Muscle layer of duodenum (tissue), 2 donors: ENCODE measurements around the gene MBLAC1.

Experiments used
- H3K27ac ChIP-seq: one replicate; pipeline ENCODE4 v1.7.0; 2013; ENCODE audit warnings: mild to moderate bottlenecking, low read length
- H3K27me3 ChIP-seq: one replicate; pipeline ENCODE4 v1.7.0; 2013; ENCODE audit warnings: low read depth, mild to moderate bottlenecking, control low read depth, low read length
- H3K36me3 ChIP-seq, 2 donors: one replicate each; pipeline ENCODE4 v1.7.0; 2013; ENCODE audit warnings: low read length in 2 of 2, control low read depth in 1 of 2, mild to moderate bottlenecking in 1 of 2; ENCODE audit not compliant: insufficient read depth in 2 of 2, control insufficient read depth in 1 of 2
- H3K4me1 ChIP-seq, 2 donors: one replicate each; pipeline ENCODE4 v1.7.0; 2013; ENCODE audit warnings: low read length in 2 of 2, mild to moderate bottlenecking in 2 of 2, control low read depth in 1 of 2, moderate library complexity in 1 of 2; ENCODE audit not compliant: insufficient read depth in 2 of 2, control insufficient read depth in 1 of 2
- H3K4me3 ChIP-seq, 2 donors: one replicate each; pipeline ENCODE4 v1.7.0; 2013; ENCODE audit warnings: low read length in 2 of 2, low read depth in 1 of 2, mild to moderate bottlenecking in 1 of 2
- H3K9me3 ChIP-seq, 2 donors: one replicate each; pipeline ENCODE4 v1.7.0; 2013; ENCODE audit warnings: low read length in 2 of 2, control low read depth in 1 of 2, mild to moderate bottlenecking in 1 of 2; ENCODE audit not compliant: control insufficient read depth in 1 of 2
- donor health status: healthy.

MBLAC1 gene

GRCh38 chr7:100088621-100089457 lies 37.9 kb upstream of the MBLAC1 start, which contains the start of gene COPS6:
Gene COPS6, plus strand, starts transcription at chr7:100088969. Its CDS starts 22 bp downstream, at chr7:100088991.
- H3K27ac ChIP-seq: peak within 1 kb of the TSS; percentile 84
- H3K27me3 ChIP-seq: no peaks in the 10 kb centered on the region
- peak within 1 kb of the TSS; percentile 86 to 88 for H3K4me3 ChIP-seq
- no peaks in the 10 kb centered on the region for H3K9me3 ChIP-seq
- H3K4me1 ChIP-seq: peaks cover 5 to 21% of the 10 kb centered on the region in 2 donors
- peaks cover 30 to 35% of the 10 kb centered on the region in 2 donors for H3K36me3 ChIP-seq

GRCh38 chr7:100089458-100090196 lies 37.1 kb upstream of the MBLAC1 start:
- peaks cover 5 to 27% of the 10 kb centered on the region in 2 donors for H3K4me1 ChIP-seq
- no peaks in the 10 kb centered on the region for H3K9me3 ChIP-seq
- peak overlapping the region; percentile 2 for H3K27ac ChIP-seq
- peaks cover 36 to 43% of the 10 kb centered on the region in 2 donors for H3K36me3 ChIP-seq
- no peaks in the 10 kb centered on the region for H3K27me3 ChIP-seq
- peak overlapping the region; percentile 86 to 88 for H3K4me3 ChIP-seq

GRCh38 chr7:100090527-100091410 lies 36.0 kb upstream of the MBLAC1 start:
- peaks cover 5 to 27% of the 10 kb centered on the region in 2 donors for H3K4me1 ChIP-seq
- no peaks in the 10 kb centered on the region for H3K27me3 ChIP-seq
- no peak overlapping the region for H3K27ac ChIP-seq
- peaks cover 39 to 54% of the 10 kb centered on the region in 2 donors for H3K36me3 ChIP-seq
- H3K9me3 ChIP-seq: no peaks in the 10 kb centered on the region
- no peak overlapping the region for H3K4me3 ChIP-seq

GRCh38 chr7:100091411-100092181 lies 35.2 kb upstream of the MBLAC1 start:
- Histone ChIP-seq H3K27ac (no peak overlapping the region), H3K27me3 (no peaks in the 10 kb centered on the region), H3K4me1 (peaks cover 5 to 27% of the 10 kb centered on the region in 2 donors), H3K36me3 (peaks cover 46 to 62% of the 10 kb centered on the region in 2 donors), H3K9me3 (no peaks in the 10 kb centered on the region), H3K4me3 (no peak overlapping the region)

GRCh38 chr7:100093054-100093453 lies 33.7 kb upstream of the MBLAC1 start:
- Histone ChIP-seq H3K9me3 (no peaks in the 10 kb centered on the region), H3K4me3 (no peak overlapping the region), H3K36me3 (peaks cover 56 to 75% of the 10 kb centered on the region in 2 donors), H3K27me3 (no peaks in the 10 kb centered on the region), H3K4me1 (peaks cover 5 to 24% of the 10 kb centered on the region in 2 donors), H3K27ac (no peak overlapping the region)

GRCh38 chr7:100093498-100093897 lies 33.3 kb upstream of the MBLAC1 start:
- no peaks in the 10 kb centered on the region for H3K9me3 ChIP-seq
- peaks cover 5 to 20% of the 10 kb centered on the region in 2 donors for H3K4me1 ChIP-seq
- H3K27ac ChIP-seq: no peak overlapping the region
- peaks cover 60 to 79% of the 10 kb centered on the region in 2 donors for H3K36me3 ChIP-seq
- H3K4me3 ChIP-seq: no peak overlapping the region
- H3K27me3 ChIP-seq: no peaks in the 10 kb centered on the region

GRCh38 chr7:100093925-100094486 lies 32.8 kb upstream of the MBLAC1 start:
- no peak overlapping the region for H3K4me3 ChIP-seq
- peaks cover 5 to 23% of the 10 kb centered on the region in 2 donors for H3K4me1 ChIP-seq
- no peak overlapping the region for H3K27ac ChIP-seq
- H3K9me3 ChIP-seq: no peaks in the 10 kb centered on the region
- no peaks in the 10 kb centered on the region for H3K27me3 ChIP-seq
- peaks cover 65 to 84% of the 10 kb centered on the region in 2 donors for H3K36me3 ChIP-seq

- Histone ChIP-seq H3K27ac (no peak overlapping the region), H3K4me3 (no peak overlapping the region), H3K27me3 (no peaks in the 10 kb centered on the region), H3K36me3 (peaks cover 71 to 88% of the 10 kb centered on the region in 2 donors), H3K4me1 (peaks cover 9 to 25% of the 10 kb centered on the region in 2 donors), H3K9me3 (no peaks in the 10 kb centered on the region)
Measured at GRCh38 chr7:100095289-100095688, 31.5 kb upstream of the MBLAC1 start.

- H3K27me3 ChIP-seq: no peaks in the 10 kb centered on the region
- no peaks in the 10 kb centered on the region for H3K9me3 ChIP-seq
- no peak overlapping the region for H3K4me3 ChIP-seq
- H3K4me1 ChIP-seq: peaks cover 9 to 25% of the 10 kb centered on the region in 2 donors
- no peak overlapping the region for H3K27ac ChIP-seq
- peaks cover 67 to 84% of the 10 kb centered on the region in 2 donors for H3K36me3 ChIP-seq
Measured at GRCh38 chr7:100095704-100096103, 31.1 kb upstream of the MBLAC1 start.

- H3K36me3 ChIP-seq: peaks cover 40 to 63% of the 10 kb centered on the region in 2 donors
- H3K9me3 ChIP-seq: no peaks in the 10 kb centered on the region
- H3K4me1 ChIP-seq: peaks cover 9 to 23% of the 10 kb centered on the region in 2 donors
- no peak overlapping the region for H3K27ac ChIP-seq
- H3K4me3 ChIP-seq: peak overlapping the region in 1 of 2 donors; percentile 83
- H3K27me3 ChIP-seq: no peaks in the 10 kb centered on the region
Measured at GRCh38 chr7:100098913-100099312, 27.9 kb upstream of the MBLAC1 start.
